Neutrophil (primary cell): ENCODE results near the gene ZSWIM6.
A peak's percentile ranks its signal among the peaks of the same experiment; 100 is the strongest.

ENCODE experiments used
- H3K27ac ChIP-seq: fragments of 200-600 bp; sonication (generic); 2 replicates; pipeline ENCODE4 v1.5.1; 2016; ENCODE audit warnings: mild to moderate bottlenecking, moderate library complexity
- H3K27me3 ChIP-seq: fragments of 200-600 bp; sonication (generic); 2 replicates; pipeline ENCODE4 v1.6.0; 2016; ENCODE audit warnings: mild to moderate bottlenecking
- H3K36me3 ChIP-seq: fragments of 200-600 bp; sonication (generic); 2 replicates; pipeline ENCODE4 v1.5.1; 2017
- H3K4me1 ChIP-seq, 2 experiments: fragments of 200-600 bp in 1 of 2; sonication (generic) in 1 of 2; 1 replicate in 1 of 2; 2 replicates in 1 of 2; pipeline versions ENCODE4 v1.5.1 to v1.6.1; 2013 to 2016; ENCODE audit warnings: low read depth in 1 of 2, low read length in 1 of 2, mild to moderate bottlenecking in 1 of 2, moderate library complexity in 1 of 2; ENCODE audit not compliant: control insufficient read depth in 1 of 2, insufficient read depth in 1 of 2
- H3K4me3 ChIP-seq, 2 experiments: fragments of 200-600 bp in 1 of 2; sonication (generic) in 1 of 2; 1 replicate in 1 of 2; 2 replicates in 1 of 2; pipeline ENCODE4 v1.5.1; 2013 to 2016; ENCODE audit warnings: low read depth in 1 of 2, low read length in 1 of 2, mild to moderate bottlenecking in 1 of 2, moderate library complexity in 1 of 2
- H3K9me3 ChIP-seq: fragments of 200-600 bp; sonication (generic); 2 replicates; pipeline ENCODE4 v1.5.1; 2016
- CTCF ChIP-seq: fragments of 200-600 bp; sonication (generic); IDR thresholded peaks from 2 replicates; pipeline ENCODE4 v1.5.1; 2016; ENCODE audit warnings: antibody characterized with exemption

The ZSWIM6 gene

GRCh38 chr5:61333321-61333953 lies 1.4 kb downstream of the ZSWIM6 start:
- no peaks in the 10 kb centered on the region for H3K36me3 ChIP-seq
- no peak for TF ChIP-seq CTCF
- peak overlapping the region; percentile 86 to 95 for H3K4me3 ChIP-seq
- peaks cover 28% of the 10 kb centered on the region for H3K27me3 ChIP-seq
- H3K9me3 ChIP-seq, result no peaks in the 10 kb centered on the region
- peaks cover 22 to 23% of the 10 kb centered on the region in 2 experiments for H3K4me1 ChIP-seq
- peak overlapping the region; percentile 85 for H3K27ac ChIP-seq

- Histone ChIP-seq H3K27ac (peak overlapping the region; percentile 85), H3K4me3 (peak overlapping the region; percentile 86 to 95), H3K9me3 (no peaks in the 10 kb centered on the region), H3K27me3 (peaks cover 20% of the 10 kb centered on the region), H3K4me1 (peaks cover 22 to 23% of the 10 kb centered on the region in 2 experiments), H3K36me3 (no peaks in the 10 kb centered on the region)
- TF ChIP-seq CTCF, result no peak
Measured at GRCh38 chr5:61333954-61334867, 2.2 kb downstream of the ZSWIM6 start.

GRCh38 chr5:61334868-61335615 lies 3.0 kb downstream of the ZSWIM6 start:
- peak overlapping the region in 1 of 2 experiments; percentile 86 for H3K4me3 ChIP-seq
- H3K4me1 ChIP-seq, result peaks cover 21% of the 10 kb centered on the region in 2 experiments
- TF ChIP-seq CTCF, result no peak
- no peak overlapping the region for H3K27ac ChIP-seq
- no peaks in the 10 kb centered on the region for H3K36me3 ChIP-seq
- peaks cover 12% of the 10 kb centered on the region for H3K27me3 ChIP-seq
- H3K9me3 ChIP-seq, result no peaks in the 10 kb centered on the region

GRCh38 chr5:61339764-61340163 lies 7.7 kb downstream of the ZSWIM6 start:
- peaks cover 10 to 17% of the 10 kb centered on the region in 2 experiments for H3K4me1 ChIP-seq
- H3K9me3 ChIP-seq, result no peaks in the 10 kb centered on the region
- no peak for TF ChIP-seq CTCF
- no peaks in the 10 kb centered on the region for H3K36me3 ChIP-seq
- no peak overlapping the region for H3K27ac ChIP-seq
- H3K4me3 ChIP-seq, result no peak overlapping the region
- peaks cover 5% of the 10 kb centered on the region for H3K27me3 ChIP-seq

GRCh38 chr5:61340775-61341361 lies 8.8 kb downstream of the ZSWIM6 start:
- Histone ChIP-seq H3K27me3 (no peaks in the 10 kb centered on the region), H3K27ac (no peak overlapping the region), H3K4me3 (no peak overlapping the region), H3K4me1 (peaks cover 7 to 11% of the 10 kb centered on the region in 2 experiments), H3K36me3 (no peaks in the 10 kb centered on the region), H3K9me3 (no peaks in the 10 kb centered on the region)
- no peak for TF ChIP-seq CTCF
